Kidney capillary endothelial cell (primary cell): ENCODE results near the gene POU3F3.

Experiments
- DNase-seq: peaks from one replicate; pipeline ENCODE4 v3.0.0-alpha.2; 2018; ENCODE audit warnings: low spot score

Gene POU3F3

DNA sequence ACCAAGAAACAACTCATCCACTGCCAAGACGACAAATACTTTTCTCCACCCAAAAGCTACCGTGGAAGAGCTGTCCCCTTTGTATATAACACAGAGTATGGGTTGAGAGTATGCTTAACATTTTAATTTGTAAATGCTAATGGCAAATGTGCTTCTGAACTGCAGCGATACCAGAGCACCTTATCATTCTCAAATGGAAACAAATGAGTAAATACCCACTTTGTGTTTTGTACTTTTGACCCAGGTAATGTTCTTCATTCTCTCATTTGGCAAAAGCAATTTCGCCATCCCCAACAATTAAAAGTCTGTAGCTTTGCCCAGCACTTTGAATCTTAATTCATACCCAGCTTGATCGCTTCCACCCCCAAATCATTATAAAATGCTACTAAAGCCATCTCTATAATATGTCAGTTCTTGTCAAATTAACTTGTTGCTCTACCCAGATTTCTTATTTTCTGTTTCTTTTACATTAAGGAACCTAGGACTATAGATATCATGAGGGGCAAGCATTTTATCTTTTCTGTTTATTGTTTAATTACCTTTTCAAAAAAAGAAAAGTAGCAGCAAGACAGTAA lies 6.2 kb upstream of the POU3F3 start:
- no peak for DNase-seq

DNA sequence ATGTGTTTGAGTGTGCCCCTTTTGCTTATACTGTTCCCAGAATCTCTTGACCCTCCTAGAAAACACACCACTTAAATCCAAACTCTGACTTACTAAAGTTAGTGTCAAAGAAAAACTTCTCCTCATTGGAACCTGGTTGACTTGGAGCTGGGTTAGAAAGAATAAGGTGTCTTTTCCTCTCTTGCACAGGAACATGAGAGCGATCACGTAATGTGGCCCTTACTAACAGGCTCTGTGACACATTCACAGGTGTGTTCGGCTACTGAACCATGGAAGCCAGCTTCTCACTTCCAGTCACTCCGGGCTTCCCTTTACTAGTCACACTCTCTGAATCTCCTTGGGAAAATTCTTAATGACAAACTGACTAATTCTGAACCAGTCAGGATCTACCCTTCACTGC lies 5.4 kb upstream of the POU3F3 start:
- DNase-seq = no peak

DNA sequence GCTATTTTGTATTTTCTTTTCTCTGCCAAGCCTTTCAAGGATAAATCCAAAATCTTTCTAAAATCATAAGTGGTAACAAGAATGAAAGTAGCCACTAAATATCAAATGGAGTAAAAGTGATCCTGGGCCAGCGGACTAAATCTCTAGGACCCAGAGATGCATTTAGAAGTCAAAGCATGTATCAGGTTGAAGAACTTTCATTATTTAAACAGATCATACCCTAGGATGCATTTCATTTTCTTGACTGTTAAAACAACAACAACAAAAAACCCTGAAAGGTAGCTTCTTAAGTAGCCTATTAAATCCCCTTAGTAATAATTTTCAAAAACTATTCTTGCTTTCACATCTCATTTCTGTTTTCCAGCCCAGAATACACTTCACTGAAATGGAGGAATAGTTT lies 4.8 kb upstream of the POU3F3 start:
- no peak for DNase-seq

DNA sequence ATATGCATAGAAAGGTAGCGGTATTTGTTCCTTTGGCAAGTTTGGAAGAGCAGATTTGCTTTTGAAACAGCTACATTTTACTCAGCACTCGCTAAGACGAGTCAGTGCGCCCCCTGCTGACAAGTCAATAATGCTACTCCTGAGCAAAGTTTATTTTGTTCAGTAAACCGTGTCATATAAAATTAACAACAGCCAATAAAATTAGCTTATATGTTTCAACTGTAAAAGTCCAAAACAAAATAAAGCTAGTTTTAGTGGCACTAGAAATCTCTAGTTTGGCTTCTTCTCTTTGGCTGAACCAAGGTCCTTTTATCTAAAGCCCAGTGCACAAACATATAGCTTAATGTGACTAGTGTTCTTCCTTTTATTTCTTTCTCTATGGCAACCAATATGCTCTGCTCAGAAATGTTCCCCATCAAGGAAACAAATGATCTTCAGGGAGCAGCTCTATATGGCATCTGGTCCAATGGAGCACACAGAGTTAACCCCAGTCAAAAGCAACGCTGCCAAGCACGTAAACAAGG lies 4.2 kb upstream of the POU3F3 start:
- DNase-seq = peak; percentile 81

DNA sequence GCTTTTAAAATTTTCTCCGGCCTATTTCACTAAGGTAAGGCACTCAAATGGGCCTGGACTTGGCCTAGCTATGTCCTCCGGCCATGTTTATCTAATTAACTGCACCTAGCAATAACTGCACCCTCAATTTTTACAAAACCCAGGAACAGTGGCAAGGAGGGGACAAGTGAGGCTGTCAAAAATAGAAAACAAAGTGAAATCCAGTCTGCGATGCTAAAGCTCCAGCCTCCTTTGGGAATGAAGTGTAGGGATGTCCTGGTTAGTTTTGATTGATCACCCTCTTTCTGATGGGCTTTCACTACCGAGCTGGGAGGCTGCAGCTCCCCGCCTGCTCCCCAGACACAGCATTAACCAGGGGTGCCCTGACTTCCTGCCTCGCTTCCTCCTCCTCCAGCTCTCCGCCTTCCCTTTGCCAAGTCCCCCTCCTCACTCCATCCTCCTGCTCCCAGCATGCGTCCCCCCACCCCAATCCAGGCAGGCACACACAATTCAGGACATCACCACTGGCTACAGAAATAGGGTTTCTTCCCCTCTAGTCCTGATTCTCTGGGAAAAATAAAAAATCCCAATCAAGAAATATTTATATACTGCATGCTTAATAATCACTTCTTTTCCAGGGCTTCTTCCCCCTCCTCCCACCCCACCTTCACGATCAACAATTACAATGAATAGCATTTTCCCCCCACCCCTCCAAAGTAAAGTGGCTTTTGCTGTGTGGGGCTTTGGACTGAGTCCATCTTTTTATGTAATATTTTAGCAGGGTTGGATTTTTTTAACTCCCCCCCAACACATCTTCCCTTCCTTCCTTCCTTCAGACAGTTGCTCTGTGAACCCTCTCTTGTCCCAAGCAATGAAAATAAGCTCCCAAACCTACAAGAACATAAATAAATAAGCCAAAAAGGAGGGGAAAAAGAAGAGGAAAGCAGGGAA lies 3.3 kb upstream of the POU3F3 start:
- DNase-seq = no peak

- DNase-seq = no peak
Measured at GRCh38 chr2:104851291-104852089, 2.4 kb upstream of the POU3F3 start.

GRCh38 chr2:104852090-104852666 lies 1.7 kb upstream of the POU3F3 start:
- no peak for DNase-seq

GRCh38 chr2:104854498-104855220 lies 744 bp downstream of the POU3F3 start:
- no peak for DNase-seq

DNA sequence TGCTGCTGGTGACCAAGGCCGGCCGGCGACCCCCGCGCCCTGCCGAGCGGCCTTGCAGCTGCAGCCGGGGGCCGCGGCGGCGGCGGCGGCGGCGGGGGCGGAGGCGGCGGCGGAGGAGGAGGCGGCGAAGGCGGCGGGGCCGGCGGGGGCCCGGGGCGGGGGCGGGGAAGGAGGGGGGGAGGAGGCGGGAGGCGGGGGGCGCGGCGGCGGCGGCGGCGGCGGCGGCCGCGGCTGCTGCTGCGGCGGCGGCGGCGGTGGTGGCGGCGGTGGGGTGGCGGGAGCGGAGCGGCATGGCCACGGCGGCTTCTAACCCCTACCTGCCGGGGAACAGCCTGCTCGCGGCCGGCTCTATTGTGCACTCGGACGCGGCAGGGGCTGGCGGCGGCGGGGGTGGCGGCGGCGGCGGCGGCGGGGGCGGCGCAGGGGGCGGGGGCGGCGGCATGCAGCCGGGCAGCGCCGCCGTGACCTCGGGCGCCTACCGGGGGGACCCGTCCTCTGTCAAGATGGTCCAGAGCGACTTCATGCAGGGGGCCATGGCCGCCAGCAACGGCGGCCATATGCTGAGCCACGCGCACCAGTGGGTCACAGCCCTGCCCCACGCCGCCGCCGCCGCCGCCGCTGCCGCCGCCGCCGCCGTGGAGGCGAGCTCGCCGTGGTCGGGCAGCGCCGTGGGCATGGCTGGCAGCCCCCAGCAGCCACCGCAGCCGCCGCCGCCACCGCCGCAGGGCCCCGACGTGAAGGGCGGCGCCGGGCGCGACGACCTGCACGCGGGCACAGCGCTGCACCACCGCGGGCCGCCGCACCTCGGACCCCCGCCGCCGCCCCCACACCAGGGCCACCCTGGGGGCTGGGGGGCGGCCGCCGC lies 1.5 kb downstream of the POU3F3 start:
- DNase-seq = no peak

- no peak for DNase-seq
Measured at GRCh38 chr2:104856086-104856972, 2.4 kb downstream of the POU3F3 start.

DNA sequence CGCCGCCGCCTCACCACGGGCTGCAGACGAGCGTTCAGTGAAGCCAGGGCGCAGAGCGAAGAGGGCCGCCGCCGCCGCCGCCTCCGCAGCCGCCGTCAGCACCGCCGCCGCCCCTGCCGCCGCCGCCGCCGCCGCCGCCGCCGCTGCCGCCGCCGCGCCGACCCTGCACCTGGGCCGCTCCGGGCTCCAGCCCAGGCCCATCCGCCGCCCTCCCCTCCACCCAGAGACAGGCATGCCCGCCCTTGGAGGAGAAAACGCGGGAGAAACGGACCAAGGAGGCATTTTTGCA lies 3.0 kb downstream of the POU3F3 start:
- DNase-seq = no peak

DNA sequence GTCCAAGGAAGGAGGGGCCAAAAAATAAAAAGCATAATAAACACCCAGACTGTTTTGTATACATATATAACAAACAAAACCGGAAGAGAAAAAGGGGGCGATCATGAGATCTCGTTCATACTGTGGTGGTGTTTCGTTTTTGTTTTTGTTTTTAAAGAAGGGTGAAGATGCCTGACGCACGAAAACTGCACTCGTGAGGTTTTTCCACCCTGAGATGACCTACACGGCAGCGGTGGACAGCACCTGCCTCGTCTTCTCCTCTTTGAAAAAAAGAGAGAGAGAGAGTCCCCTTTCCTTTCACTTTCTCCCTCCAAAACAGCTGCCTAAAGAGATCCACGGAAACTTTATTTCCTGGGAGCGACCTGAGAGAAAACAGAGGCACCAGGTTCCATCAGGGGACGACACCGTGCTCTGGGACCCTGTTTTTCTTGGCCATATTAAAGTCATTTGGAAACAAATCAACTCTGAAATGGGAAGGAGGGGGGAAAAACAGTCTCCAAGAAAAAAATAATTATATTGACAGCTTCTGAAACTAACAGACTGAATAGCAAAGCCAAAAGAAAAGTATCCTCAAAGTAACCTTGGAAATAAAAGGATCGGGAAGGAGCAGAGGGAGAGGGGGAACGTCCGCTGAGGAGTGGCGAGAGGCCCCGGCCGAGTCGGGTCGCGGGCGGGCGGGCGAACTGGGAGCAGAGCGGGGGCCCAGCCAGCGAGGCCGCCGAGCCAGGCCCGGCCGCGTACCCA lies 3.5 kb downstream of the POU3F3 start:
- DNase-seq = no peak

- no peak for DNase-seq
Measured at GRCh38 chr2:104858006-104858978, 4.4 kb downstream of the POU3F3 start.

- no peak for DNase-seq
Measured at GRCh38 chr2:104859291-104859765, 5.4 kb downstream of the POU3F3 start.

GRCh38 chr2:104859766-104860450 lies 6.0 kb downstream of the POU3F3 start:
- DNase-seq = no peak

GRCh38 chr2:104860451-104860790 lies 6.5 kb downstream of the POU3F3 start:
- no peak for DNase-seq
